NCI-H524 (cell line): ENCODE results near the gene CRTC1.

ENCODE experiments used
- DNase-seq, 2 experiments: peaks; one replicate each; lab custom pipeline; 2025; lab: John Stamatoyannopoulos, UW

Gene CRTC1

DNA sequence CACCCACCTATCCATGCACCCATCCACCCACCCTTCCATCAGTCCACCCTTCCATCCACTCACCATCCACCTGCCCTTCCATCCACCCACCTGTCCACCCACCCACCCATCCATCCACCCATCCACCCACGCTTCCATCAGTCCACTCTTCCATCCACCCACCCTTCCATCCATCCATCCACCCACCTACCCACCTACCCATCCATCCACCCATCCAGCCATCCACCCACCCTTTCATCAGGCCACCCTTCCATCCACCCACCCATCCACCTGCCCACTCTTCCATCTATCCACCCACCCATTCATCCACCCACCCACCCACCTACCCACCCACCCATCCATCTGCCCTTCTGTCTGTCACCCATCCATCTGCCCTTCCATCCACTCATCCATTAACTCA is 29.6 kb upstream of the CRTC1 start:
- DNase-seq = no peak

DNA sequence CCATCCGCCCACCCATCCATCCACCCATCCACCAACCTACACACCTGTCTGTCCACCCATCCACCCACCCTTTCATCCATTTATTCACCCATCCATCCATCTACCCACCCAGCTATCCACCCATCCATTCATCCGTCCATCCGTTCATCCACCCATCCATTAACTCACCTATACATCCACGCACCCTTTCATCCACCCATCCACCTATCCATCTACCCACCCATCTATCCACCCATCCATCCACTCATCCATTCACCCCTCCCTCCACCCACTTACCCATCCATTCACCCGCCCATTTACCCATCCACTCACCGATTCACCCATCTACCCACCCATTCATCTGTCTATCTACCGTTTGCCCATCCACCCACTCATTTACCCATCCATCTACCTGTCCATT is 29.0 kb upstream of the CRTC1 start:
- DNase-seq = no peak

DNA sequence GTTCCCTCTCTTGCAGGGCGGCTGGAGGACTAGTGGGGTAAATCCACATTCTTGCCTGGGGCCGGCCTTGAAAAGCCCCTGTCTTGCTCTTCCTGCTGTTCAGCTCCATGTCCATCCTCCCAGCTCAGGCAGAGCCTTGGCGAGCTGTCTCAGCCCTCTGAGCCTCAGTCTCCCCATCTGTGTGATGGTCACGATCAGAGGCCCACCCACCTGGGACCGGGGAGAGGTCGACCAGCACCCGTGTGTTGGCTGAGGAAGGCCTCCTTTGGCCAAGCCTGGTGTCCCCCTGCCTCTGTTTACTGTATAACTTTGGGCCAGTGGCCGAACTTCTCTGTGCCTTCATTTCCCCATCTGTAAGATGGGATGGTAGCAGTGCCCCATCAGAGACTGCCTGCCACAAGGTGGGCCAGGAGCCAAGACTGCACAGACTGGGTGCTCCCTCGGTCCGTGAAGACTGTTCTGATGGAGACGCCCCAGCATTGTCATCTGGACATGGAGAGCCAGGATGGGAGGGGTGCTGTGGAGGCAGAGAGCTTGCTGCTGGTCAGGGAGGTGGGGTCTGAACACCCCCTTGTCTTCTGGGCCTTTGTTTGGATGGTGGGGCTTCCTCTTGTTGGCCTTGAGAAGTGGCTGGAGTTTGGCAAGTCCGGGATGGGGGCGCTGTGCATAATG is 28.2 kb upstream of the CRTC1 start:
- DNase-seq = no peak

DNA sequence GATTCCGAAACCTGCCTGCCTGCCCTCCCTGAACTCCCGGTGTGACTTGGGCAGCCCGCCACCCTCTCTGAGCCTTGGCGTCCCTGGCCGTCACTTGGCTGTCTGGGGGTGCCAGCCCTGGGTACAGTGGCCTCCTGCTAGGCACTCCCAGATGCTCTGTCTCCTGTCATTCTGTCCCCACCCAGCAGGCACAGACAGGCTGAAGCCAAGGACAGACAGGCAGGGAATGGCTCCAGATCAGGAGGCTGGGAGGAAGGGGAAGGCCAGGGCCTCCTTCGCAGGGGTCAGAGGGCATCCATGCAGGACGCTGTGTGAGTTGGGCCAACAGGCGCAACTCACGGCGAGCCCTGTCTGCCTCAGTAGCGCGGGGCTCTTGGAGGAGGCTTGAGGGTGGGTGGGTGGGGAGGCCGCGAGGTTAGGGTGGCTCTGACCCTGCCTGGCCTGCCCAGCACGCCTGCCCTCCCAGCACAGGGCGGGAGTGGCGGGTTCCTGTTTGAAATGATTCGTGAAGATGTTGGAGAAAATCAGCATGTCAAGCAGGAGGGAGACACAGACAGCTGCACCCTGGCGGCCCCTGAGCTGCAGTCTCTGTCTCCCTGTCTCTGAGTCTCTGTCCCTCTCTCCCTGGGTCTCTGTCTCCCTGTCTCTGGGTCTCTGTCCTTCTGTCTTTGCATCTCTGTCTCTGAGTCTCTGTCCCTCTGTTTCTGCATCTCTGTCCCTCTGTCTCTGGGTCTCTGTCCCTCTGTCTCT is 27.0 kb upstream of the CRTC1 start:
- no peak for DNase-seq

DNA sequence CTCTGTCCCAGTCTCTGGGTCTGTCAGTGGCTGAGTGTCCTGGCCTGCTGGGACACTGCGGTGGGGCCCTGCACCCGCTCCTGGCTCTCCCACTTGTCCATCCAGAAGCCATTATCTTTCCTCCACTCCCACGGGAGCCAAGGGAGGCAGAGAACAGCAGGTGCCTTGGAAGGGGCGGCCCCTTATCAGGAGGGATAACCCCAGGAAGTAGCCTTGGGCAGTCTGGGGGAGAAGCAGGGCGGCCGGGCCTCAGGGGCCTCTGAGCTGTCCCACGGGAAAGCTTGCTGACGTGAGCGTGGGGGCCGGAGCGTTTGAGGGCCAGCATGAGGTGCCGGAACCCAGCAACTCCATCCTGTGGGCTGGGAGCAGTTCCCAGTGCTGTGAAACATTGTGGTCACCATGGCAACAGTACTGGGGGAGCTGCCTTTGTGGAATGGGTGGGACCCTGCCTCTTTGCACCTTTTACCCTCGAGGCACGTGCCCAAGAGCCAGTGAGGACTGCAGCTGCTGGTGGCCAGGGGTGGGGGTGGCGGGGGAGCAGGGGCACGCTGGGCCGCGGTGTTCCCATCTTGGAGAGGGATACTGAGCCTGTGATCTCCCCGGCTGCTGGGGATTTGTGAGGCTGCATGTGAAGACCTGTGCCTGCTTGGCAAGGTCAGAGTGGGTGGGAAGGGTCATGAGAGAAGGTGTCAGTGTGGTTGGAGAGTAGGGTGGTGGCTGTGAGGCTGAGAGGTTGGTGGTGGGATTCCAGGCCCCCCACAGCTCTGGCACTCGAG is 25.7 kb upstream of the CRTC1 start:
- DNase-seq = no peak

DNA sequence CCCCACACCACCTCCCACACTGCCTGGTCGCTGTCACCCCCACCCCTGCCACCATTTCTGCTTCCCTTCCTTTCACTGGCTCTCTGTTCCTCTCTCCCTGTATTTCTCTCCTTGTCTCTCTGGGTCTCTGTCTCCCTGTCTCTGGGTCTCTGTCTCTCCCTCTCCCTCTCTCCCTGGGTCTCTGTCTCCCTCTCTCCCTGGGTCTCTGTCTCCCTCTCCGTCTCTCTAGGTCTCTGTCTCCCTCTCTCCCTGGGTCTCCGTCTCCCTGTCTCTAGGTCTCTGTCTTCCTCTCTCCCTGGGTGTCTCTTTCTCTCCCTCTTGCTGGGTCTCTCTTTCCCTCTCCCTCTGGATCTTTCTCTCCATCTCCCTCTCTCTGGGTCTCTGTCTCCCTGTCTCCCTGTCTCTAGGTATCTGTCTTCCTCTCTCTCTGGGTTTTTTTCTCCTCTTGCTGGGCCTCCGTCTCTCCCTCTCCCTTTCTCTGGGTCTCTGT is 25.1 kb upstream of the CRTC1 start:
- DNase-seq = no peak

DNA sequence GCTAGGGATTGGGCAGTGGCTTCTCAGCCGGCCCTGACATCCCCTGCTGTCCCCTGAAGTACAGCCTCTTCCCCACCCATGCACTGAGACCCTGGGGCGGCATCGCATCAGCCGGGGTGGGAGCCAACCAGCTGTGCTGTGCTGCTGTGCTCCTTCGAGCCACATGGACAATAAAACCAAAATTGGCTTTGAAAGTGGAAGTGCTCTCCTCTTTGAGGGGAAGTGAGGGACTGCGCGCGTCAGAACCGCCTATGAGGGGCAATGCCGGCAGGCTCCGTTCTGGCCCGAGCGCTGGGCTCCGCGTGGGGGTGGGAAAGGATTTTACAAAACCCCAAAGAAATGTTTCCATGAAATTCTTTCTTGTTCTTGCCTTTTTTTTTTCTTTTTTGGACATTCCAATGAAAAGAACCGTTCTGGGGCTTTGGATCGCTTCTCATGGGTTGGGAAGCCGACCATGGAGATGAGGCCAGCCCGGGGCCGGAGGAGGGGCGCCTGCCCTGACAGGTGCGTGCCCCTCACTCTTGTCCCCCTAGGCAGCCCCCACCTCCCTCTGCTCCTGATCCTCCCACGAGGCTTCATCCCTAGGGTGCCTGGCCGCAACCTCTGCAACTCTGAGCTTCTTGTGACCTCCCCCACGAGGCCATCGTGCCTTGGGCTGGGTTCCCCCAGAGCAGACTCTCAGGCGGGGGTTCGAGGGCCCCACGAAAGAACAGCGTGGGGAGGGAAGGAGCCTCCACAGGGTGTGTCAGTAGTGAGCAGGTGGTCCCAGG is 24.0 kb upstream of the CRTC1 start:
- no peak for DNase-seq

DNA sequence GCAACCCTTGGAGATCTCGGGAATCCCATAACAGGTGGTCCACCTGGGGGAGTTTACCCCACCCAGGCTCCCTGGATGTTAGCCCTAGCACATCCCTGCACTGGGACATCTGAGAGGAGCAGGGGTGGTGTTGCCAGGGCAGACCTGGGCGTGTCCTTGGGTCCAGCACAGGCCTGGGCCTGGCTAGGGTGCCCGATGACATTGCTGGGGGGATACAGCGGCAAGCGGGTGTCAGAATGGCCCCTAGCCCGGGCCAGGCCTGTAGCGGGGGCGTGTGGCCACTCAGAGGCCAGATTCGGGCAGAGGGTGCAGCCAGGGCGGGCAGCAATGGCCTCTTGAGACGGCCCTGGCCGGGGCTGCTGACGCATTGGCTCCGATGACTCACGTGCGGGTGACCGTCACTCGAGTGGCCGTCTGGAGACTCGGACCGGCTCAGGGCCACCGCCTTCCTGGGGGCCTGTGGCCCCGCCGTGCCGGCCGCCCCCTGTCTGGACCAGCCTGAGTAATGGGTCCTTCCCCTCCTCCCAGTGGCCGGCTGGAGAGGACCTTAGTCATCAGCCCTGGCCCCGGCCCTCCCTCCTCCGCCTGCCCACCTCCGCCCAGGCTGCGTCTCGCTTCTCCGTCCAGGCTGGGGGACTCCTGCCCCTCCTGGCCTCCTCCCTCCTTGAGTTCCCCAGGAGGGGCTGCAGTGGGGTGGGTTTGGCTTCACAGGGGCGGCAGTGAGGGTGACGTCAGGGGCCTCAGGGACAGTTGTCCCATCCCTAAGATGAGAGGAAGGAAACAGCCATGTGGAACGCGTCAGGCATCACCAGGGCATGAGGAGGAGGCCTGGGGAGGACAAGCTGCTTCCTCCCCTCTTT is 23.2 kb upstream of the CRTC1 start:
- no peak for DNase-seq

DNA sequence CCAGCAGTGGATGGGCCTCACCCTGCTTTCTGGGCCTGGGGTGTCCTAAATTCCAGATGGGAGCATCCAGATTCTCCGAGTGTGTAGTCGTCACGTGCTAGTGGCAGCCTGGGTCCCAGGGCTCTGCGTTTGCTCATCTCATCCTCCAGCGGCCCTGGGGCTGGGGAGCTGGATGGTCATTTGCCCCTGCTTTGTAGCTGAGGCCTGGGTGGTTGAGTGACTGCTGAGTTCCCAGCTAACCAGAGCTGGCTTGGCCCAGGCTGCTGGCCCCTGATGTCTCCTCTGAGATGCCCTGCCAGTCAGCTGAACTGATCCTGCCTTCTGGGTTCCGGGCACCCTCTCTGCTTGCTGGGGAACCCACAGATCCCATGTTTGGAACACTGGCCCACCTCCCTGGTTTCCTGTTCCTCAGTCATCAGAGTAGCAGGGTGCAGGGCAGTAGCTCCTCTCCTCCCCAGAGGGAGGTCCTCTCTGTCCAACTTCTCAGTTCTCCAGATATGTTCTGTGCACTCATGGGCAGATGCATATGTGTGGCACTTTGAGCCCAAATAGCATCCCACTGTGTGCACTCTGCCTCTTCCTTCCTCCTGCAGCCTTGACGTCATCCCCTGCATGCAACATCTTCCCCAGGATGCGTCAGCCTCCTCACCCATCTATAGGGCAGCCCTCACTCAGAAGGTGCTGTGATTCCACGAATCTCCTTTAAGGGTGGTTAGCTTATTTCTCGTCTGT is 22.4 kb upstream of the CRTC1 start:
- no peak for DNase-seq

DNA sequence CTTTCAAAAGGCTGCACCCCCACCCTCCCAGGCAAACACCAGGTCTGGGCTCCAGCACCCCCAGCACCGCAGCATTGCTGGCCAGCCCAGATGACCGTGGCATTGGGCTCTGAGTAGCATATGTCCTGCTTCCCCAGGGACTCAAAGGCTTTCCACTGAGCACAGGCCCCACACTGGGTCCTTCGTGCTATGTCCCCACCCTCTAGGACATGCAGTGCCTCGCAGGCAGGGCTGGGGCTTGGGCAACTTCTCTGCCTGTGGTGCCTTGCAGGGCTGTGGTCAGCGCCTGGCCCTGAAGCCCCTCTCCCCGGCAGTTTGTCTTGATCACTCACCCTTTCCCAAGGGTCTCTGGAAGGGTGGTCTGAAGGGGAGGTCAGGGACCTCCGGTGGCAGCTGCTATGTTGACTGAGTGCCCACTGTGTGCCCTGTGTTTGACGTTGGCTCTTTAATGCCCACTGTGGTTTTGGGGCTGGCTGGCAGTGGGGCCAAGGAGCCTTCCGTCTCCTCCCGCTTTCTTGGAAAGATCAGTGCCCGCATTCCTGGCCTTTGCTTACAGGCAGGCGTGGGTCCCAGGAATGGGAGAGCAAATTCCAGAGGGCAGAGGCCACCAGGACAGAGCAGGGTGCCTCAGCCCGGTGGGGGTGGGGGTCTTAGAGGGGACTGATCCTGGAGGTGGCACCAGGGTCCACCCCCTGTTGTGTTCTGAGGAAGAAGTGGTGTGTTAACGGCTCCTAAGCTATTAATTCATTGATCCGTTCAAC is 20.3 kb upstream of the CRTC1 start:
- peak in 1 of 2 experiments; percentile 29 for DNase-seq

DNA sequence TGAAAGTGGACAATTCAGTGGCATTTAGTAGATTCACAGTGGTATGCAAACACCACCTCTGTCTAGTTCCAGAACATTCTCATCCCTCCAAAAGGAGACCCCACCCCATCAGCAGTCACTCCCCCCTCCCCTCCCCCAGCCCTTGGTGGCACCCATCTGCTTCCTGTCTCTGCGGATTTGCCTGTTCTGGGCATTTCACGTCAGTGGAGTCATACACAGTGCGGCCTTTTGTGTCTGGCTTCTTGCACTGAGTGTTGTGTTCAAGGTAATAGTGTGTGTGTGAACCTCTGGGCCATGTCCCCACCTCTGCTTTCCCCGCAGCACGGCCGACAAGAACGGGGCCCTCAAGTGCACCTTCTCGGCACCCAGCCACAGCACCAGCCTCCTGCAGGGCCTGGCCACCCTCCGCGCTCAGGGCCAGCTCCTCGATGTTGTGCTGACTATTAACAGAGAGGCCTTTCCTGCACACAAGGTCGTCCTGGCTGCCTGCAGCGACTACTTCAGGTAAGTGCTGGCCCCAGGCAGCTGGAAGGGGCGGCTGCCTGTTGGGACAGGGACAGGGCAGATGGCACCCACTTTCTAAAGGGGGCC is 19.4 kb upstream of the CRTC1 start:
- peak; percentile 73 to 87 for DNase-seq

DNA sequence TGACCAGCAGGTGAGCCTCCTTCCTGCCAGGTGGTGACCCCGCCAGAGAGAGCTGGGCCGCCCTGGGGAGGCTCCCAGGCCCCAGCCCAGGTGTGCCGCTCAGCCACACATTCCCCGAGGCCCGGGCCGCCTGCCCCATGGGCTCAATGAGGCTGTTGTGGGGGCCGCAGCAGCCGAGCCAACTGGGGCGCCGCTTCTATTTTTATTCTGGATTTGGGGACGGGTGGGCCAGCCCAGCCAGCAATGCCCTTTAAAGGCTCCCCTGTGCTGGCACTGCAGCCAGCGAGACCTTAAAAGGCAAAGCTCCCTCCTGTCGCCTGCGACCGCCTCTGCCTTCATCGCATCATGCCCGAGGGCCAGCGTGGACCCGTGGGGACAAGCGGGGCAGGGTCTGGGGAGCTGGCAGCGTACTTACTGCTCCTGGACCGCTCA is 17.7 kb upstream of the CRTC1 start:
- DNase-seq = no peak

DNA sequence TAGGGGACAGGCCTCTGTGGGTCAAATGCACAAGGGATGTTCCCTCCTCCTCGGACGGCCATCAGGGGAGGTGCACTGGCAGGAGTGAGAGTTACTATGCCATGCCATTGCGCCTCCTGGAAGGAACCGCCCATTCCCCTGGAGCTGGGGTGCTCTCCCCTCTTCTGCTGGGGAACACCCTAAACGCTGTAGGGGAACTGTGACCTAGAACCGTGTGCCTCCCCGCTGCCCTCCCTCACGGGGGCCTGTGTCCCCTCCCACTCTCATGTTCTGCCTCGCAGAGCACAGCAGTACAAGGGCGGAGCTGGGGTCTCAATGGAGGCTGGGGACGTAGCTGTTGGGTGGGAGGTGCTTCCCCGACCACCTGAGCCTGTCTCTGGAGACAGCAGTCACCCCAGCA is 17.2 kb upstream of the CRTC1 start:
- no peak for DNase-seq

DNA sequence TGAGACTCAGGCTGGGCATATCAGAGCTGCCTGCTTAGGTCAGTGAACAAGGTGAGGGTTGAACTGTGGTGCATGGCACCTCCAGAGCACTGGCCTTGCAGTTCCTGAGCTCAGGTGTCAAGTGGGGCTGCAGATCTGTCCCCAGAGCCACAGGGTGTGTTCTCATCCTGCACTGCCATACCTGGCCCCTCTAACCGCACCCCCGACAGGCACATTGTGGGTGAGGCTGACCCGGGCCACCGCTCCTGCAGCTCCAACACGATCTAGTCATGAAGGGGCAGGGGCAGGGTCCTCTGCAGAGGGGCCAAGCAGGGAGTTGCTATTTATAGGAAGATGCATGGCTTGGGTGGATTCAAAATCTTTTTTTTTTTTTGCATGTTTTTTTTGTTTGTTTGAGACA is 16.7 kb upstream of the CRTC1 start:
- DNase-seq = no peak

DNA sequence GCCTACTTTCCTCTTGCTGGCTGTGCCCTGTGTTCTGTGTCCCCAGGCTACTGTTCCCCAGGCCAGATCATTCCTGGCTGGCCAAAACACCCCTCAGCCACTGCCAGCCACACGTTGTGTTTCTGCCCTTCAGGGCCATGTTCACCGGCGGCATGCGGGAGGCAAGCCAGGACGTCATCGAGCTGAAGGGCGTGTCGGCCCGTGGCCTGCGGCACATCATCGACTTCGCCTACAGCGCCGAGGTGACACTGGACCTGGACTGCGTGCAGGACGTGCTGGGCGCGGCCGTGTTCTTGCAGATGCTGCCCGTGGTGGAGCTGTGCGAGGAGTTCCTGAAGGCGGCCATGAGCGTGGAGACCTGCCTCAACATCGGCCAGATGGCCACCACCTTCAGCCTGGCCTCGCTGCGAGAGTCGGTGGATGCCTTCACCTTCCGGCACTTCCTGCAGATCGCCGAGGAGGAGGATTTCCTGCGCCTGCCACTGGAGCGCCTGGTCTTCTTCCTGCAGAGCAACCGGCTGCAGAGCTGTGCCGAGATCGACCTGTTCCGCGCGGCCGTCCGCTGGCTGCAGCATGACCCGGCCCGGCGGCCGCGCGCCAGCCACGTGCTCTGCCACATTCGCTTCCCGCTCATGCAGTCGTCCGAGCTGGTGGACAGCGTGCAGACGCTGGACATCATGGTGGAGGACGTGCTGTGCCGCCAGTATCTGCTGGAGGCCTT is 15.8 kb upstream of the CRTC1 start:
- no peak for DNase-seq

DNA sequence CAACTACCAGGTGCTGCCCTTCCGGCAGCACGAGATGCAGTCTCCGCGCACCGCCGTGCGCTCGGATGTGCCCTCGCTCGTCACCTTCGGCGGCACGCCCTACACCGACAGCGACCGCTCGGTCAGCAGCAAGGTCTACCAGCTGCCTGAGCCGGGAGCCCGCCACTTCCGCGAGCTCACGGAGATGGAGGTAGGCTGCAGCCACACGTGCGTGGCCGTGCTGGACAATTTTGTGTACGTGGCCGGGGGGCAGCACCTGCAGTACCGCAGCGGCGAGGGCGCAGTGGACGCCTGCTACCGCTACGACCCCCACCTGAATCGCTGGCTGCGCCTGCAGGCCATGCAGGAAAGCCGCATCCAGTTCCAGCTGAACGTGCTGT is 15.2 kb upstream of the CRTC1 start:
- DNase-seq = no peak

DNA sequence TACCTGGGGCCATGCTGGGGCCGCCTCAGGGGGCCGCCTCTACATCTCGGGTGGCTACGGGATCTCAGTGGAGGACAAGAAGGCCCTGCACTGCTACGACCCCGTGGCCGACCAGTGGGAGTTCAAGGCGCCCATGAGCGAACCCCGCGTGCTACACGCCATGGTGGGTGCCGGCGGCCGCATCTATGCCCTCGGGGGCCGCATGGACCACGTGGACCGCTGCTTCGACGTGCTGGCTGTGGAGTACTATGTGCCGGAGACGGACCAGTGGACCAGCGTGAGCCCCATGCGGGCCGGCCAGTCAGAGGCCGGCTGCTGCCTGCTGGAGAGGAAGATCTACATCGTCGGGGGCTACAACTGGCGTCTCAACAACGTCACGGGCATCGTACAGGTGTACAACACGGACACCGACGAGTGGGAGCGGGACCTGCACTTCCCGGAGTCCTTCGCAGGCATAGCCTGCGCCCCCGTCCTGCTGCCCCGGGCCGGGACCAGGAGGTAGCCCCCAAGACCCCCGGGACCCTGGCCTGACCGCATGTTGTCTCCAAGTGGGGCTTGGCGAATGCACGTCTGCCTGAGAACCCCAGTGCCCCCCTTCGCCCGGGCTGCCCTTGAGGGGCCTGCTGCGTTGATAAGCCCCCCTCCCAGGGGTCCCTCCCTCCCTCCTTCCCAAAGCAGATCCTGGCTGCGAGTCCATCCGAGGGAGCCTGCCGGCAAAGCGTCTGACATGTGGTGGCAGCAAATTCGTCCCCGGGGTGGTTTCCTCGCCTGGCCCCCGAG is 14.5 kb upstream of the CRTC1 start:
- DNase-seq = no peak

DNA sequence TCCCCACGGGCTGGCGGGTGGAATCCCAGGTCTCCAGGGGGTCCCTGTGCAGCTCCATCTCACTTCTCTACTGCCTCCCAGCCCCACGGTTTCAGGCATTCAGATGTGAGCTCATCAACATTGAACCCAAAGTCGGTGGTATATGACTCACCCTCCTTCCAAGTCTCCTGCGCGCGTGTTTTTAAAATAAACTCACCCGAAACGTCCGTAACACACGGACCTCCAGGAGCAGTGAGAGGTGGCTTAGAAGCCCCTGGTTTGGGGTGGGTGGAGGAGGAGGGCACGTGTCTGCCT is 14.0 kb upstream of the CRTC1 start:
- no peak for DNase-seq
